ENCODE results near the gene SHROOM3. TPM values are rescaled to one million over a fixed set of nuclear protein-coding genes. Genes with fewer than 3 reads are reported as not detected.
A peak's percentile ranks its signal among the peaks of the same experiment; 100 is the strongest.

The SHROOM3 gene
- polyA plus RNA-seq, 2 of the 4 experiments (the other 2 are of a cell fraction), result 2.8 to 5.1 TPM

- TF ChIP-seq REST (IDR thresholded peaks at IDR 0.05), result no peak
- TF ChIP-seq HEYL (CRISPR knock-in tag; IDR thresholded peaks at IDR 0.05), result no peak
- no peak for TF ChIP-seq NR3C1 (IDR thresholded peaks at IDR 0.05)
Observed at GRCh38 chr4:76569706-76570105, 134.7 kb downstream of the SHROOM3 start (continued).

- FAIRE-seq, result no peak
- DNase-seq (ENCODE audit: low read depth in 1 of 2, low spot score in 1 of 2), result peak in 1 of 2 experiments; percentile 67
- Histone ChIP-seq H3K4me3 (0 out of 3 replicates have a peak overlapping the region, but pooled peaks have one; percentile 10), H3K4me1 (peaks cover 37% of the 10 kb centered on the region), H3K27ac (peak overlapping the region; percentile 50 to 54), H3K9me3 (no peaks in the 10 kb centered on the region), H3K4me2 (peak overlapping the region; percentile 73)
- ChIA-PET CTCF (interaction anchor here (1.3 kb wide), 1 partner anchor 10 kb away, joined by 3 read pairs; no protein-coding TSS in a partner anchor), POLR2A (no interaction called here)
- peak; percentile 78 to 84 for ATAC-seq
- 17% methylated on average over 10 of the region's 10 CpGs for whole genome bisulfite sequencing (ENCODE audit: missing lambda C conversion rate)
- peak; percentile 63; the same call in 1 of the 2 replicates for TF ChIP-seq GATA3 (IDR thresholded peaks at IDR 0.05; ENCODE audit: borderline replicate concordance)
- TF ChIP-seq EP300 (IDR thresholded peaks at IDR 0.05), result peak in 1 of 2 experiments; percentile 18; a peak in 1 of 5 replicates
- no peak for TF ChIP-seq HOXA7 (CRISPR knock-in tag; IDR thresholded peaks at IDR 0.05)
- TF ChIP-seq KDM1A (IDR thresholded peaks at IDR 0.05; ENCODE audit: low read depth), result no peak
- TF ChIP-seq JUNB (IDR thresholded peaks at IDR 0.05), result peak; percentile 45
- peak; percentile 74; the same call in 1 of the 2 replicates for TF ChIP-seq ESRRA (IDR thresholded peaks at IDR 0.05; ENCODE audit: borderline replicate concordance, low read length)
- no peak; the same call in 1 of the 2 replicates for TF ChIP-seq FOSL2 (IDR thresholded peaks at IDR 0.05)
- TF ChIP-seq FOSL2 (CRISPR knock-in tag; IDR thresholded peaks at IDR 0.05), result peak; percentile 68
- no peak for TF ChIP-seq JUN (IDR thresholded peaks at IDR 0.05)
- no peak for TF ChIP-seq MAFK (IDR thresholded peaks at IDR 0.05; ENCODE audit: partially characterized antibody)
- peak; percentile 52; the same call in 1 of the 2 replicates for TF ChIP-seq MAX (IDR thresholded peaks at IDR 0.05)
Observed at GRCh38 chr4:76570141-76570973, 135.3 kb downstream of the SHROOM3 start.

GRCh38 chr4:76571274-76571673 lies 136.2 kb downstream of the SHROOM3 start:
- H3K27ac ChIP-seq, result peak overlapping the region; percentile 50 to 54; a peak in 3 of 6 replicates
- DNase-seq (ENCODE audit: low read depth in 1 of 2, low spot score in 1 of 2) (peak in 1 of 2 experiments; percentile 16), ATAC-seq (peak in 1 of 2 experiments; percentile 66; a peak in 4 of 6 replicates), FAIRE-seq (no peak)
- WGBS (ENCODE audit: missing lambda C conversion rate), result 12% methylated on average over 3 of the region's 3 CpGs
- H3K9me3 ChIP-seq, result no peaks in the 10 kb centered on the region
- ChIA-PET POLR2A (no interaction called here), CTCF (interaction anchor here (0.9 to 1.3 kb wide), 2 partner anchors 9 to 186 kb away, joined by 3 read pairs; no protein-coding TSS in a partner anchor)
- TF ChIP-seq GATA3 (IDR thresholded peaks at IDR 0.05; ENCODE audit: borderline replicate concordance) (peak; percentile 58; the same call in 1 of the 2 replicates), RFX5 (IDR thresholded peaks at IDR 0.05) (no peak), FOSL2 (IDR thresholded peaks at IDR 0.05) (no peak), FOSL2 (CRISPR knock-in tag; IDR thresholded peaks at IDR 0.05) (peak; percentile 22; the same call in 1 of the 2 replicates)
- H3K4me3 ChIP-seq, result no peak overlapping the region
- peak overlapping the region; percentile 73 for H3K4me2 ChIP-seq
- peaks cover 37% of the 10 kb centered on the region for H3K4me1 ChIP-seq

GRCh38 chr4:76572224-76572623 lies 137.2 kb downstream of the SHROOM3 start:
- TF ChIP-seq TFCP2L1 (CRISPR knock-in tag; IDR thresholded peaks at IDR 0.05), result no peak
- TF ChIP-seq JUN (IDR thresholded peaks at IDR 0.05), result no peak
- no peak for TF ChIP-seq ESRRA (IDR thresholded peaks at IDR 0.05; ENCODE audit: borderline replicate concordance, low read length)
- no peak for TF ChIP-seq FOSB (CRISPR knock-in tag; IDR thresholded peaks at IDR 0.05)
- no peak for TF ChIP-seq KDM5A (IDR thresholded peaks at IDR 0.05)
- no peak for TF ChIP-seq CHD4 (IDR thresholded peaks at IDR 0.05; ENCODE audit: borderline replicate concordance)
- TF ChIP-seq MAZ (IDR thresholded peaks at IDR 0.05; ENCODE audit: borderline replicate concordance, low read depth, low read length), result no peak
- no peak for TF ChIP-seq ELK1 (IDR thresholded peaks at IDR 0.05; ENCODE audit: low read depth, low read length)
- TF ChIP-seq GATA3 (IDR thresholded peaks at IDR 0.05; ENCODE audit: borderline replicate concordance), result no peak
- TF ChIP-seq RFX5 (IDR thresholded peaks at IDR 0.05), result no peak
- no peak for TF ChIP-seq NPAS2 (CRISPR knock-in tag; IDR thresholded peaks at IDR 0.05; ENCODE audit: borderline replicate concordance)
- TF ChIP-seq EP300 (IDR thresholded peaks at IDR 0.05), result no peak
- TF ChIP-seq BHLHE40 (IDR thresholded peaks at IDR 0.05; ENCODE audit: low read depth, low read length), result no peak
- no peak for FAIRE-seq
- DNase-seq (ENCODE audit: low read depth in 1 of 2, low spot score in 1 of 2), result no peak
- no peak for ATAC-seq
- H3K9me3 ChIP-seq, result no peaks in the 10 kb centered on the region
- peaks cover 37% of the 10 kb centered on the region for H3K4me1 ChIP-seq
- H3K4me3 ChIP-seq, result no peak overlapping the region
- no peak overlapping the region for H3K4me2 ChIP-seq
- 74% methylated on average over 2 of the region's 2 CpGs for WGBS (ENCODE audit: missing lambda C conversion rate)
- CTCF ChIA-PET, result interaction anchor here (0.9 kb wide), 1 partner anchor 185 kb away, joined by 3 read pairs; no protein-coding TSS in a partner anchor
- H3K27ac ChIP-seq, result no peak overlapping the region; a peak in 1 of 6 replicates
- POLR2A ChIA-PET, result no interaction called here
